WERI-Rb-1 (cell line): Measurements from ENCODE around the gene CTTNBP2.
"Not testable (repeated sequence)": the region's sequence is repeated elsewhere in the genome, so short reads cannot be mapped to it uniquely, and the experiment has no call there.

ENCODE experiments used
- DNase-seq: peaks from one replicate; pipeline ENCODE4 v3.0.0-alpha.2; 2020
- H3K27ac ChIP-seq: fragments of 250-450 bp; sonication (Bioruptor Pico); 2 replicates; pipeline ENCODE4 v1.5.1; 2020; ENCODE audit warnings: mild to moderate bottlenecking, moderate library complexity
- H3K27me3 ChIP-seq: fragments of 250-450 bp; sonication (Bioruptor Pico); 2 replicates; pipeline ENCODE4 v1.5.1; 2021; ENCODE audit warnings: mild to moderate bottlenecking, low read depth, moderate library complexity; ENCODE audit not compliant: insufficient read depth, severe bottlenecking
- H3K36me3 ChIP-seq: fragments of 250-450 bp; sonication (Bioruptor Pico); 2 replicates; pipeline ENCODE4 v1.5.1; 2020; ENCODE audit warnings: mild to moderate bottlenecking, moderate library complexity
- H3K4me3 ChIP-seq: 2 replicates; pipeline ENCODE4 v1.5.1; 2011; ENCODE audit warnings: low read depth, mild to moderate bottlenecking, control low read depth, low read length
- H3K9me3 ChIP-seq: fragments of 250-450 bp; sonication (Bioruptor Pico); 2 replicates; pipeline ENCODE4 v1.5.1; 2021; ENCODE audit warnings: mild to moderate bottlenecking, moderate library complexity; ENCODE audit not compliant: severe bottlenecking
- CTCF ChIP-seq: IDR thresholded peaks from 2 replicates; pipeline ENCODE4 v1.5.1; 2011; ENCODE audit warnings: low read depth, mild to moderate bottlenecking, control low read depth, inconsistent platforms, low read length

Gene CTTNBP2

GRCh38 chr7:117717357-117717756 lies 155.9 kb downstream of the CTTNBP2 start:
- H3K36me3 ChIP-seq, result no peaks in the 10 kb centered on the region
- H3K27me3 ChIP-seq, result peaks cover 56% of the 10 kb centered on the region
- no peak for TF ChIP-seq CTCF
- DNase-seq, result no peak
- H3K4me3 ChIP-seq, result no peak overlapping the region
- no peak overlapping the region for H3K27ac ChIP-seq
- no peaks in the 10 kb centered on the region for H3K9me3 ChIP-seq

GRCh38 chr7:117716707-117717299 lies 156.4 kb downstream of the CTTNBP2 start:
- H3K27me3 ChIP-seq, result peaks cover 60% of the 10 kb centered on the region
- H3K4me3 ChIP-seq, result no peak overlapping the region
- no peak for TF ChIP-seq CTCF
- DNase-seq, result no peak
- no peak overlapping the region for H3K27ac ChIP-seq
- H3K36me3 ChIP-seq, result no peaks in the 10 kb centered on the region
- H3K9me3 ChIP-seq, result no peaks in the 10 kb centered on the region

GRCh38 chr7:117715784-117716445 lies 157.3 kb downstream of the CTTNBP2 start:
- H3K27me3 ChIP-seq, result peaks cover 59% of the 10 kb centered on the region
- peak; percentile 57 for TF ChIP-seq CTCF
- no peaks in the 10 kb centered on the region for H3K9me3 ChIP-seq
- no peak overlapping the region for H3K27ac ChIP-seq
- H3K4me3 ChIP-seq, result no peak overlapping the region
- DNase-seq, result peak; percentile 11
- H3K36me3 ChIP-seq, result no peaks in the 10 kb centered on the region

GRCh38 chr7:117711556-117711955 lies 161.7 kb downstream of the CTTNBP2 start:
- DNase-seq, result no peak
- H3K27me3 ChIP-seq, result peaks cover 36% of the 10 kb centered on the region
- no peak overlapping the region for H3K27ac ChIP-seq
- H3K9me3 ChIP-seq, result peaks cover 3% of the 10 kb centered on the region
- H3K36me3 ChIP-seq, result no peaks in the 10 kb centered on the region
- no peak overlapping the region for H3K4me3 ChIP-seq
- no peak for TF ChIP-seq CTCF

- not testable (repeated sequence) for H3K4me3 ChIP-seq, H3K9me3 ChIP-seq, DNase-seq, H3K36me3 ChIP-seq, H3K27ac ChIP-seq
- peaks cover 24% of the 10 kb centered on the region for H3K27me3 ChIP-seq
These were observed 165.1 kb downstream of the CTTNBP2 start for GRCh38 chr7:117708173-117708572.

GRCh38 chr7:117707080-117707479 lies 166.2 kb downstream of the CTTNBP2 start:
- Histone ChIP-seq H3K9me3 (peaks cover 3% of the 10 kb centered on the region), H3K27me3 (peaks cover 23% of the 10 kb centered on the region), H3K36me3 (no peaks in the 10 kb centered on the region), H3K27ac (no peak overlapping the region), H3K4me3 (no peak overlapping the region)
- no peak for TF ChIP-seq CTCF
- DNase-seq, result no peak
